ENCODE results near the gene ABHD12. TPM values are rescaled to one million over a fixed set of nuclear protein-coding genes. Genes with fewer than 3 reads are reported as not detected.

Gene ABHD12
- total RNA-seq, 2 donors from 2014 or later: 48.2 to 52.7 TPM

- H3K36me3 Mint-ChIP-seq (ENCODE audit: low read depth): peaks cover 34% of the 10 kb centered on the region
- H3K4me1 Mint-ChIP-seq: peaks cover 6% of the 10 kb centered on the region
- 92 to 95% methylated on average over 8 to 13 of the region's 13 CpGs for WGBS, 2 experiments (ENCODE audit: insufficient coverage in 1 of 2, insufficient read length in 1 of 2)
- H3K9ac ChIP-seq (ENCODE audit: extremely low read depth, low read length, poor library complexity, severe bottlenecking): no peak overlapping the region
- H3K4me3 Mint-ChIP-seq: no peak overlapping the region
- H3K27ac Mint-ChIP-seq: no peak overlapping the region
- H3K9me3 ChIP-seq (ENCODE audit: control insufficient read depth, low read length): no peaks in the 10 kb centered on the region
- no peaks in the 10 kb centered on the region for H3K27me3 Mint-ChIP-seq (ENCODE audit: insufficient read depth)
- H3K4me3 ChIP-seq (ENCODE audit: low read length): no peak overlapping the region
- DNase-seq: no peak
- TF ChIP-seq, protein P1, sequence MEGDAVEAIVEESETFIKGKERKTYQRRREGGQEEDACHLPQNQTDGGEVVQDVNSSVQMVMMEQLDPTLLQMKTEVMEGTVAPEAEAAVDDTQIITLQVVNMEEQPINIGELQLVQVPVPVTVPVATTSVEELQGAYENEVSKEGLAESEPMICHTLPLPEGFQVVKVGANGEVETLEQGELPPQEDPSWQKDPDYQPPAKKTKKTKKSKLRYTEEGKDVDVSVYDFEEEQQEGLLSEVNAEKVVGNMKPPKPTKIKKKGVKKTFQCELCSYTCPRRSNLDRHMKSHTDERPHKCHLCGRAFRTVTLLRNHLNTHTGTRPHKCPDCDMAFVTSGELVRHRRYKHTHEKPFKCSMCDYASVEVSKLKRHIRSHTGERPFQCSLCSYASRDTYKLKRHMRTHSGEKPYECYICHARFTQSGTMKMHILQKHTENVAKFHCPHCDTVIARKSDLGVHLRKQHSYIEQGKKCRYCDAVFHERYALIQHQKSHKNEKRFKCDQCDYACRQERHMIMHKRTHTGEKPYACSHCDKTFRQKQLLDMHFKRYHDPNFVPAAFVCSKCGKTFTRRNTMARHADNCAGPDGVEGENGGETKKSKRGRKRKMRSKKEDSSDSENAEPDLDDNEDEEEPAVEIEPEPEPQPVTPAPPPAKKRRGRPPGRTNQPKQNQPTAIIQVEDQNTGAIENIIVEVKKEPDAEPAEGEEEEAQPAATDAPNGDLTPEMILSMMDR (conservative IDR thresholded peaks at IDR 0.05): no peak
- no peaks in the 10 kb centered on the region for H3K4me1 ChIP-seq (ENCODE audit: control insufficient read depth, insufficient read depth, low read length)
- peaks cover 12% of the 10 kb centered on the region for H3K36me3 ChIP-seq (ENCODE audit: control insufficient read depth, insufficient read depth, low read length)
- H3K27ac ChIP-seq (ENCODE audit: low read depth, low read length): no peak overlapping the region
- peaks cover 11% of the 10 kb centered on the region for H3K9me3 Mint-ChIP-seq
- no peaks in the 10 kb centered on the region for H3K27me3 ChIP-seq (ENCODE audit: control insufficient read depth, insufficient read depth, low read length, poor library complexity, severe bottlenecking)
Observed at GRCh38 chr20:25308083-25308491, 82.5 kb downstream of the ABHD12 start.

GRCh38 chr20:25306991-25307903, 83.4 kb downstream of the ABHD12 start:
- no peak for DNase-seq
- Mint-ChIP-seq H3K4me3 (no peak overlapping the region), H3K27me3 (ENCODE audit: insufficient read depth) (no peaks in the 10 kb centered on the region), H3K36me3 (ENCODE audit: low read depth) (peaks cover 37% of the 10 kb centered on the region), H3K9me3 (peaks cover 9% of the 10 kb centered on the region), H3K4me1 (peaks cover 6% of the 10 kb centered on the region), H3K27ac (peak overlapping the region; percentile 16)
- Histone ChIP-seq H3K4me1 (ENCODE audit: control insufficient read depth, insufficient read depth, low read length) (no peaks in the 10 kb centered on the region), H3K4me3 (ENCODE audit: low read length) (no peak overlapping the region), H3K36me3 (ENCODE audit: control insufficient read depth, insufficient read depth, low read length) (peaks cover 15% of the 10 kb centered on the region), H3K9ac (ENCODE audit: extremely low read depth, low read length, poor library complexity, severe bottlenecking) (no peak overlapping the region), H3K27me3 (ENCODE audit: control insufficient read depth, insufficient read depth, low read length, poor library complexity, severe bottlenecking) (no peaks in the 10 kb centered on the region), H3K27ac (ENCODE audit: low read depth, low read length) (no peak overlapping the region), H3K9me3 (ENCODE audit: control insufficient read depth, low read length) (no peaks in the 10 kb centered on the region)
- TF ChIP-seq, protein P1 (conservative IDR thresholded peaks at IDR 0.05): no peak
- 89 to 91% methylated on average over 5 to 10 of the region's 10 CpGs for WGBS, 2 experiments (ENCODE audit: insufficient coverage in 1 of 2, insufficient read length in 1 of 2)

- Mint-ChIP-seq H3K9me3 (no peaks in the 10 kb centered on the region), H3K27me3 (ENCODE audit: insufficient read depth) (no peaks in the 10 kb centered on the region), H3K36me3 (ENCODE audit: low read depth) (peaks cover 28% of the 10 kb centered on the region), H3K4me3 (no peak overlapping the region), H3K27ac (no peak overlapping the region), H3K4me1 (peaks cover 3% of the 10 kb centered on the region)
- Histone ChIP-seq H3K9me3 (ENCODE audit: control insufficient read depth, low read length) (no peaks in the 10 kb centered on the region), H3K9ac (ENCODE audit: extremely low read depth, low read length, poor library complexity, severe bottlenecking) (no peak overlapping the region), H3K27me3 (ENCODE audit: control insufficient read depth, insufficient read depth, low read length, poor library complexity, severe bottlenecking) (no peaks in the 10 kb centered on the region), H3K4me1 (ENCODE audit: control insufficient read depth, insufficient read depth, low read length) (no peaks in the 10 kb centered on the region), H3K27ac (ENCODE audit: low read depth, low read length) (no peak overlapping the region), H3K36me3 (ENCODE audit: control insufficient read depth, insufficient read depth, low read length) (peaks cover 15% of the 10 kb centered on the region), H3K4me3 (ENCODE audit: low read length) (no peak overlapping the region)
- TF ChIP-seq, protein P1 (conservative IDR thresholded peaks at IDR 0.05): no peak
- 94 to 98% methylated on average over 8 to 11 of the region's 11 CpGs for WGBS, 2 experiments (ENCODE audit: insufficient coverage in 1 of 2, insufficient read length in 1 of 2)
- no peak for DNase-seq
Observed at GRCh38 chr20:25304025-25304549, 86.5 kb downstream of the ABHD12 start.
